ENCODE measurements around the gene IFNL3.

The IFNL3 gene

GRCh38 chr19:39212375-39212742 lies 32.4 kb downstream of the IFNL3 start:
- no peak for DNase-seq

- no peak for DNase-seq
Observed at GRCh38 chr19:39211731-39212374, 33.0 kb downstream of the IFNL3 start.

- no peak for DNase-seq
Observed at GRCh38 chr19:39209196-39209595, 35.6 kb downstream of the IFNL3 start.

- no peak for DNase-seq
Observed at GRCh38 chr19:39208175-39208795, 36.5 kb downstream of the IFNL3 start.

- no peak for DNase-seq
Observed at GRCh38 chr19:39207293-39207836, 37.4 kb downstream of the IFNL3 start.

- DNase-seq = no peak
Observed at GRCh38 chr19:39206122-39206521, 38.7 kb downstream of the IFNL3 start.

- no peak for DNase-seq
Observed at GRCh38 chr19:39205449-39205764, 39.4 kb downstream of the IFNL3 start.

- no peak for DNase-seq
Observed at GRCh38 chr19:39203372-39204341, 41.1 kb downstream of the IFNL3 start, which contains the start of gene SYCN. Gene SYCN, minus strand, starts transcription at chr19:39204263. Its CDS starts 9 bp downstream, at chr19:39204254.

GRCh38 chr19:39202998-39203355 lies 41.8 kb downstream of the IFNL3 start:
- no peak for DNase-seq

- no peak for DNase-seq
Observed at GRCh38 chr19:39200803-39201115, 44.0 kb downstream of the IFNL3 start.

- no peak for DNase-seq
Observed at GRCh38 chr19:39200066-39200802, 44.6 kb downstream of the IFNL3 start.

GRCh38 chr19:39199025-39199424 lies 45.8 kb downstream of the IFNL3 start:
- no peak for DNase-seq

- DNase-seq = no peak
Observed at GRCh38 chr19:39197808-39198207, 47.0 kb downstream of the IFNL3 start.

GRCh38 chr19:39196860-39197562 lies 47.8 kb downstream of the IFNL3 start, which contains the start of gene NCCRP1:
Gene NCCRP1, plus strand, starts transcription at chr19:39196964. Its CDS starts 19 bp downstream, at chr19:39196983.
- DNase-seq = no peak

- DNase-seq = no peak
Observed at GRCh38 chr19:39196320-39196719, 48.5 kb downstream of the IFNL3 start.

- DNase-seq = no peak
Observed at GRCh38 chr19:39195755-39196154, 49.1 kb downstream of the IFNL3 start.

GRCh38 chr19:39194832-39195542 lies 49.8 kb downstream of the IFNL3 start:
- no peak for DNase-seq

GRCh38 chr19:39193803-39194202 lies 51.0 kb downstream of the IFNL3 start:
- no peak for DNase-seq
